Adrenal gland (tissue), 12 donors: ENCODE data around the gene AGAP1. TPM values are rescaled to one million over a fixed set of nuclear protein-coding genes. Genes with fewer than 3 reads are reported as not detected.
A peak's percentile ranks its signal among the peaks of the same experiment; 100 is the strongest.

Experiments used
- DNase-seq, 7 donors: peaks; one replicate each; pipeline ENCODE4 v3.0.0-alpha.2; 2019 to 2020
- H3K27ac ChIP-seq, 5 donors: fragments of 200-600 bp; sonication (generic) in 4 of 5; 1 replicate in 3 of 5; 2 replicates in 2 of 5; pipeline versions ENCODE4 v1.5.1 to v1.8.0; 2016 to 2020; ENCODE audit warnings: mild to moderate bottlenecking in 1 of 5
- H3K27me3 ChIP-seq: fragments of 200-600 bp; 2 replicates; pipeline ENCODE4 v1.8.0; 2021
- H3K36me3 ChIP-seq, 2 donors: fragments of 200-600 bp; replicated peaks in 1 of 2; 1 replicate in 1 of 2; 2 replicates in 1 of 2; pipeline versions ENCODE4 v1.5.1 to v1.8.0; 2018 to 2022
- H3K4me1 ChIP-seq, 2 donors: fragments of 200-600 bp; replicated peaks in 1 of 2; 1 replicate in 1 of 2; 2 replicates in 1 of 2; pipeline versions ENCODE4 v1.5.1 to v1.8.0; 2018 to 2021
- H3K4me3 ChIP-seq, 4 donors: fragments of 200-600 bp; sonication (generic) in 3 of 4; one replicate each; pipeline ENCODE4 v1.5.1; 2016 to 2018
- H3K9me3 ChIP-seq, 3 donors: fragments of 200-600 bp; sonication (generic) in 1 of 3; replicated peaks in 1 of 3; 1 replicate in 2 of 3; 2 replicates in 1 of 3; pipeline versions ENCODE4 v1.5.1 to v1.8.0; 2016 to 2021
- CTCF ChIP-seq, 6 experiments: fragments of 450-650 bp in 4 of 6; fragments of 200-600 bp in 2 of 6; sonication (generic) in 1 of 6; IDR thresholded peaks; 1 replicate in 5 of 6; 2 replicates in 1 of 6; pipeline versions ENCODE4 v1.5.1 to v1.8.0; 2016 to 2021; ENCODE audit warnings: antibody characterized with exemption in 6 of 6, mild to moderate bottlenecking in 2 of 6, moderate library complexity in 1 of 6
- POLR2A ChIP-seq, 2 donors: fragments of 450-650 bp; IDR thresholded peaks; one replicate each; pipeline ENCODE4 v1.6.1; 2017; ENCODE audit warnings: antibody characterized with exemption in 2 of 2, mild to moderate bottlenecking in 2 of 2, moderate library complexity in 1 of 2
- WGBS, 4 donors: extraction: QIAGEN DNeasy Blood & Tissue Kit in 2 of 4; methylation state at CpG; one replicate each; pipeline versions ENCODE4 v1.1.5 to v1.1.7; 2013 to 2017; 5-methylcytosine and 5-hydroxymethylcytosine counted together
- intact Hi-C, 2 donors: fragments of 100-400 bp; cut with DNase I; formaldehyde crosslinking; loops; one replicate each; pipeline versions ENCODE4 v1.14.1 to v1.15.0; 2022 to 2023
- polyA plus RNA-seq, 3 donors: library from polyadenylated mRNA; stranded (reverse); fragments of 200-250 nt in 2 of 3; fragments of 350-450 nt in 1 of 3; fragmentation: Illumina TruSeq in 1 of 3; extraction: RNeasy Lipid Tissue Mini Kit (QIAGEN cat#74804) in 1 of 3; gene quantifications; one replicate each; pipeline ENCODE4 v1.2.3, GENCODE V29; 2013 to 2014
- total RNA-seq, 9 donors: library from RNA; depleted of rRNA in 4 of 9; stranded (reverse); fragments of >200 nt in 4 of 9; fragments of 120-200 nt in 1 of 9; fragmentation: NEBNext Ultra II Directional in 1 of 9; extraction: Animal tissue kit (Norgen Biotek cat#: 25700) in 1 of 9; gene quantifications; one replicate each; pipeline versions ENCODE4 v1.1.0 to v1.2.4, GENCODE V29; 2013 to 2023
- donor health status: healthy with polysubstance abuse.
- donor health status: Bipolar disorder and iron deficiency.
- donor health status: DM: yes; HTN: yes; CAD: no.
- donor health status: DM: no; HTN: no; CAD: no.
- donor health status: DM: no; HTN: no; CAD: no.
- donor health status: DM: yes; HTN: yes; CAD: no.

The AGAP1 gene
- total and polyA plus RNA-seq, 12 donors = 5.3 to 29.6 (median 17.7) TPM

- no peaks in the 10 kb centered on the region for H3K36me3 ChIP-seq
- no peaks in the 10 kb centered on the region for H3K9me3 ChIP-seq
- DNase-seq = no peak
- intact Hi-C loops = no loop called here
- no peak overlapping the region for H3K27ac ChIP-seq
- H3K27me3 ChIP-seq = no peaks in the 10 kb centered on the region
- H3K4me1 ChIP-seq = peaks cover 0 to 17% of the 10 kb centered on the region in 2 donors
- TF ChIP-seq CTCF (IDR thresholded peaks at IDR 0.05) = no peak
- H3K4me3 ChIP-seq = no peak overlapping the region
- WGBS, 4 donors = 60 to 68% (median 62%) methylated on average over 9 of the region's 9 CpGs
Observed at GRCh38 chr2:235654103-235654813, 160.4 kb downstream of the AGAP1 start.

- TF ChIP-seq POLR2A (IDR thresholded peaks at IDR 0.05) (no peak), CTCF (IDR thresholded peaks at IDR 0.05) (no peak)
- no peaks in the 10 kb centered on the region for H3K27me3 ChIP-seq
- WGBS, 4 donors = 45 to 62% (median 47%) methylated on average over 20 of the region's 20 CpGs
- H3K4me1 ChIP-seq = peaks cover 0 to 31% of the 10 kb centered on the region in 2 donors
- H3K36me3 ChIP-seq = no peaks in the 10 kb centered on the region
- H3K4me3 ChIP-seq = no peak overlapping the region
- no peak for DNase-seq
- H3K27ac ChIP-seq = no peak overlapping the region
- no peaks in the 10 kb centered on the region for H3K9me3 ChIP-seq
- intact Hi-C loops = no loop called here
Observed at GRCh38 chr2:235658351-235659174, 164.7 kb downstream of the AGAP1 start.

- DNase-seq = peak in 3 of 7 donors; percentile 43 to 76 (median 60)
- H3K27me3 ChIP-seq = no peaks in the 10 kb centered on the region
- no peaks in the 10 kb centered on the region for H3K9me3 ChIP-seq
- H3K27ac ChIP-seq = peak overlapping the region in 2 of 5 donors; percentile 34 to 50
- H3K36me3 ChIP-seq = no peaks in the 10 kb centered on the region
- no peak for TF ChIP-seq CTCF (IDR thresholded peaks at IDR 0.05)
- no peak for TF ChIP-seq POLR2A (IDR thresholded peaks at IDR 0.05)
- H3K4me1 ChIP-seq = peaks cover 0 to 31% of the 10 kb centered on the region in 2 donors
- intact Hi-C loops = no loop called here
- H3K4me3 ChIP-seq = no peak overlapping the region
- 30 to 55% (median 49%) methylated on average over 6 to 7 of the region's 7 CpGs for WGBS, 4 donors
Observed at GRCh38 chr2:235659767-235660322, 166.0 kb downstream of the AGAP1 start.

GRCh38 chr2:235660484-235661082, 166.7 kb downstream of the AGAP1 start:
- 77 to 83% (median 81%) methylated on average over 9 of the region's 9 CpGs for WGBS, 4 donors
- TF ChIP-seq CTCF (IDR thresholded peaks at IDR 0.05) (no peak), POLR2A (IDR thresholded peaks at IDR 0.05) (no peak)
- peak overlapping the region in 1 of 5 donors; percentile 34 for H3K27ac ChIP-seq
- no peaks in the 10 kb centered on the region for H3K36me3 ChIP-seq
- peaks cover 2 to 36% of the 10 kb centered on the region in 2 donors for H3K4me1 ChIP-seq
- H3K4me3 ChIP-seq = no peak overlapping the region
- H3K9me3 ChIP-seq = no peaks in the 10 kb centered on the region
- no peak for DNase-seq
- no peaks in the 10 kb centered on the region for H3K27me3 ChIP-seq
- intact Hi-C loops = no loop called here
